HCT116 (cell line): Measurements from ENCODE around the gene KIAA1755. TPM values are rescaled to one million over a fixed set of nuclear protein-coding genes. Genes with fewer than 3 reads are reported as not detected.

Source experiments
- ATAC-seq: fragments of 200-7000 bp; cut with Tn5 transposase; 2 replicates; pipeline ENCODE4 v1.9.1; 2020; ENCODE audit warnings: mild to moderate bottlenecking, moderate library complexity
- BruUV-seq: library from RNA; stranded (reverse); fragments of 400-500 nt; replicated peaks from 2 replicates; lab custom pipeline; 2021; lab: Mats Ljungman, UMichigan
- CTCF ChIA-PET: fragments of 300-600 bp; sonication (Branson Sonifier 250); formaldehyde crosslinking; loops from one replicate; lab custom pipeline; 2021; ENCODE audit warnings: antibody characterized with exemption; lab: Charles Lee
- POLR2A ChIA-PET: fragments of 300-600, 350-600 bp; sonication (Branson Sonifier 250); formaldehyde crosslinking; loops from one replicate; lab custom pipeline; 2021; ENCODE audit warnings: antibody characterized with exemption; lab: Charles Lee
- RAD21 ChIA-PET, 2 experiments: fragments of 300-600 bp; sonication (Branson Sonifier 250); formaldehyde crosslinking; loops; one replicate each; lab custom pipeline; 2023; ENCODE audit warnings: low total read pairs in 2 of 2; ENCODE audit not compliant: uncharacterized antibody in 2 of 2, unreplicated experiment in 2 of 2, low non-redundant PET in 1 of 2; lab: Charles Lee
- DNase-seq: peaks from one replicate; pipeline ENCODE4 v3.0.0-alpha.2; 2010; ENCODE audit warnings: low read depth, low spot score
- H2AFZ ChIP-seq: fragments of 200-600 bp; shearing (Covaris generic), sonication (generic); 2 replicates; pipeline ENCODE4 v1.6.1; 2017; ENCODE audit warnings: low read depth, mixed run types, mixed read lengths, antibody characterized with exemption, low read length; ENCODE audit not compliant: poor library complexity, severe bottlenecking
- H3K27ac ChIP-seq: 2 replicates; pipeline ENCODE4 v1.5.1; 2012; ENCODE audit warnings: low read depth, low read length
- H3K27me3 ChIP-seq: fragments of 200-600 bp; sonication (generic); 2 replicates; pipeline ENCODE4 v1.6.1; 2016; ENCODE audit warnings: mixed run types, low read length, mixed read lengths; ENCODE audit not compliant: insufficient read depth
- H3K36me3 ChIP-seq, 2 experiments: fragments of 200-500 bp in 1 of 2; fragments of 200-600 bp in 1 of 2; sonication (Bioruptor generic) in 1 of 2; sonication (generic) in 1 of 2; 2 replicates each; pipeline versions ENCODE4 v1.5.1 to v1.6.1; 2014 to 2016; ENCODE audit warnings: low read length in 2 of 2, inconsistent platforms in 1 of 2, mixed read lengths in 1 of 2, mixed run types in 1 of 2; ENCODE audit not compliant: insufficient read depth in 2 of 2, control insufficient read depth in 1 of 2
- H3K4me1 ChIP-seq, 2 experiments: fragments of 200-600 bp in 1 of 2; sonication (generic) in 1 of 2; 2 replicates each; pipeline versions ENCODE4 v1.5.1 to v1.6.1; 2012 to 2017; ENCODE audit warnings: low read length in 2 of 2, inconsistent platforms in 1 of 2, mild to moderate bottlenecking in 1 of 2, mixed read lengths in 1 of 2, mixed run types in 1 of 2, moderate library complexity in 1 of 2; ENCODE audit not compliant: insufficient read depth in 2 of 2, control insufficient read depth in 1 of 2
- H3K4me2 ChIP-seq: fragments of 200-600 bp; sonication (generic); 2 replicates; pipeline ENCODE4 v1.6.1; 2017; ENCODE audit warnings: mixed run types, low read length, mixed read lengths
- H3K4me3 ChIP-seq, 2 experiments: fragments of 200-600 bp in 1 of 2; sonication (generic) in 1 of 2; replicated peaks in 1 of 2; 2 replicates each; pipeline ENCODE4 v1.5.1; 2011 to 2016; ENCODE audit warnings: low read length in 2 of 2, control low read depth in 1 of 2, low read depth in 1 of 2, mild to moderate bottlenecking in 1 of 2, mixed read lengths in 1 of 2, mixed run types in 1 of 2
- H3K79me2 ChIP-seq: fragments of 200-600 bp; sonication (generic); 2 replicates; pipeline ENCODE4 v1.6.1; 2017; ENCODE audit warnings: mild to moderate bottlenecking, mixed run types, low read length, moderate library complexity, mixed read lengths; ENCODE audit not compliant: insufficient read depth
- H3K9ac ChIP-seq: fragments of 200-600 bp; sonication (generic); 2 replicates; pipeline ENCODE4 v1.6.1; 2016; ENCODE audit warnings: low read length, mixed read lengths
- H3K9me2 ChIP-seq: fragments of 200-600 bp; sonication (generic), shearing (Covaris generic); 2 replicates; pipeline ENCODE4 v1.6.1; 2017; ENCODE audit warnings: mixed run types, mild to moderate bottlenecking, moderate library complexity; ENCODE audit not compliant: insufficient read depth
- H3K9me3 ChIP-seq, 2 experiments: fragments of 200-500 bp in 1 of 2; fragments of 200-600 bp in 1 of 2; sonication (Bioruptor generic) in 1 of 2; sonication (generic) in 1 of 2; 2 replicates each; pipeline ENCODE4 v1.6.1; 2014 to 2017; ENCODE audit warnings: low read length in 2 of 2, mixed read lengths in 2 of 2, inconsistent platforms in 1 of 2, low read depth in 1 of 2, mild to moderate bottlenecking in 1 of 2, mixed run types in 1 of 2, moderate library complexity in 1 of 2; ENCODE audit not compliant: control insufficient read depth in 1 of 2, insufficient read depth in 1 of 2
- H4K20me1 ChIP-seq: fragments of 200-600 bp; sonication (generic), shearing (Covaris generic); 2 replicates; pipeline ENCODE4 v1.6.1; 2017; ENCODE audit warnings: mixed run types, mild to moderate bottlenecking, moderate library complexity; ENCODE audit not compliant: insufficient read depth
- CEBPB ChIP-seq: IDR thresholded peaks from 2 replicates; pipeline ENCODE4 v1.6.1; 2012; ENCODE audit warnings: low read depth
- EGR1 ChIP-seq: IDR thresholded peaks from 2 replicates; pipeline ENCODE4 v1.6.1; 2012; ENCODE audit warnings: low read depth
- ELF1 ChIP-seq: IDR thresholded peaks from 2 replicates; pipeline ENCODE4 v1.6.1; 2012; ENCODE audit warnings: low read depth, borderline replicate concordance
- EZH2phosphoT487 ChIP-seq: fragments of 200-600 bp; IDR thresholded peaks from 2 replicates; pipeline ENCODE4 v1.6.1; 2018; ENCODE audit warnings: antibody characterized with exemption, borderline replicate concordance
- JUND ChIP-seq: IDR thresholded peaks from 2 replicates; pipeline ENCODE4 v1.6.1; 2012
- MAX ChIP-seq: IDR thresholded peaks from 2 replicates; pipeline ENCODE4 v1.6.1; 2012
- POLR2AphosphoS5 ChIP-seq: IDR thresholded peaks from 2 replicates; pipeline ENCODE4 v1.6.1; 2011; ENCODE audit warnings: mild to moderate bottlenecking, low read depth, low read length, moderate library complexity
- RAD21 ChIP-seq: IDR thresholded peaks from 2 replicates; pipeline ENCODE4 v1.6.1; 2012; ENCODE audit warnings: low read depth, mild to moderate bottlenecking
- SIN3A ChIP-seq: IDR thresholded peaks from 2 replicates; pipeline ENCODE4 v1.6.1; 2012; ENCODE audit warnings: low read depth
- SRF ChIP-seq: IDR thresholded peaks from 2 replicates; pipeline ENCODE4 v1.6.1; 2012; ENCODE audit warnings: low read depth
- TCF7L2 ChIP-seq: IDR thresholded peaks from 2 replicates; pipeline ENCODE4 v1.7.0; 2011; ENCODE audit warnings: borderline replicate concordance, inconsistent platforms; ENCODE audit not compliant: insufficient read depth, insufficient read length; ENCODE audit errors: extremely low read depth
- ZBTB33 ChIP-seq: IDR thresholded peaks from 2 replicates; pipeline ENCODE4 v1.6.1; 2011; ENCODE audit warnings: mild to moderate bottlenecking, low read length, moderate library complexity; ENCODE audit not compliant: insufficient replicate concordance; ENCODE audit errors: extremely low read depth
- intact Hi-C: fragments of 100-400 bp; cut with micrococcal nuclease; formaldehyde crosslinking; loops from 2 replicates; pipeline ENCODE4 v1.10.0; 2022
- total RNA-seq: library from RNA; stranded (reverse); gene quantifications from one replicate; pipeline ENCODE4 v1.2.1, GENCODE V29; 2021; ENCODE audit not compliant: unreplicated experiment

The KIAA1755 gene
- total RNA-seq, 1 experiment from 2014 or later, result not detected

- Histone ChIP-seq H3K79me2 (no peaks in the 10 kb centered on the region), H3K36me3 (no peaks in the 10 kb centered on the region), H3K9ac (no peak overlapping the region), H3K27me3 (no peaks in the 10 kb centered on the region), H3K4me3 (no peak overlapping the region), H4K20me1 (no peaks in the 10 kb centered on the region), H3K27ac (no peak overlapping the region), H3K9me2 (no peaks in the 10 kb centered on the region), H3K9me3 (no peaks in the 10 kb centered on the region), H3K4me2 (no peak overlapping the region), H2AFZ (no peak overlapping the region), H3K4me1 (no peaks in the 10 kb centered on the region)
- intact Hi-C loops, result no loop called here
- no peak for ATAC-seq
- TF ChIP-seq JUND, result no peak
- no peak for TF ChIP-seq MAX
- no peak for TF ChIP-seq CEBPB
- TF ChIP-seq SIN3A, result no peak
- no peak for TF ChIP-seq ELF1
- no peak for TF ChIP-seq EGR1
- no peak for TF ChIP-seq EZH2phosphoT487
- no peak for TF ChIP-seq ZBTB33
- TF ChIP-seq POLR2AphosphoS5, result no peak
- TF ChIP-seq RAD21, result no peak
- no peak for TF ChIP-seq SRF
- no peak for TF ChIP-seq TCF7L2
- ChIA-PET RAD21 (no interaction called here), CTCF (no interaction called here), POLR2A (no interaction called here)
- no peak for DNase-seq
- BruUV-seq, result no TSS peak
Measured at GRCh38 chr20:38250609-38251008, 9.9 kb downstream of the KIAA1755 start.
